ENCODE results near the gene ITPR1.

Gene ITPR1

DNA sequence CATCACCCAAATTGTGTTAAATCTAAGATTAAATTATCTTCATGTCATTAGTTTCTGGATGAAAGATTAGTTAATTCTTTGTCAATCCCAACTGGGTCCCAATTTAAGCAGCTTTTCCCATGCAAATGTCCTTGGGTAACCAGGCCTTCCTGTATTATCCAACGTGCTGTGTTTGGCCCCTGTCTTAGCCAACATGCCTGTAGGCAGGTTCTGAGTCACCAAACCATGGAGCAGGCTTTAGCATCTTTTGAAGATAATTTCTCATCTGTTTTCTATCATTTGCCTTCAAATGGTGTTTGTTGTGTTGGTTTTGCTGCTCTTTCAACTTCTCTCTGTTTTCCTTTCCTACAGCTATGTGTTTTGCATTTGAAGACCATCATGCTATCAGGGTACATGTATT, 216.2 kb downstream of the ITPR1 start:
- Histone ChIP-seq H3K4me3 (no peak overlapping the region), H3K27ac (no peak overlapping the region), H3K36me3 (ENCODE audit: insufficient read depth, low read length) (no peaks in the 10 kb centered on the region), H3K9me3 (ENCODE audit: low read depth, low read length) (no peaks in the 10 kb centered on the region), H3K9ac (ENCODE audit: insufficient read length) (no peak overlapping the region)
- no peak for DNase-seq (ENCODE audit: low read depth, low spot score)
- TF ChIP-seq EZH2 (IDR thresholded peaks at IDR 0.05): no peak
- TF ChIP-seq POLR2AphosphoS5 (IDR thresholded peaks at IDR 0.05; ENCODE audit: borderline replicate concordance, low read depth, low read length): no peak
- TF ChIP-seq FOXP2 (optimal IDR thresholded peaks at IDR 0.05; ENCODE audit: control extremely low read depth, extremely low read length, insufficient read depth): no peak

DNA sequence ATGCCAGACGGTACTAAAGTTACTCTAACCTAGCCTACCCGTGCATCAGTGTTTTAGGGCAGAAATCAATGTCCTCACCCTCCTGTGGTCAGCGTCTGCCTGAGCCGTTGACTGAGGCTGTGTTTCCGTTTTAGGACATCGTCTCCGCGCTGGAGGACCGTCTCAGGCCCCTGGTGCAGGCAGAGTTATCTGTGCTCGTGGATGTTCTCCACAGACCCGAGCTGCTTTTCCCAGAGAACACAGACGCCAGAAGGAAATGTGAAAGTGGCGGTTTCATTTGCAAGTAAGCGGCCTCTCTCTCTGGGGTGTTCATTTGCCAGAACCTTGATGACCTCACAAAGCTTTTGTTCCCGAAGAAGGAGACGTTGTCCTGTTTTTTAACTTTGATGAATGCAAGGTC, 217.0 kb downstream of the ITPR1 start:
- DNase-seq (ENCODE audit: low read depth, low spot score): no peak
- H3K9ac ChIP-seq (ENCODE audit: insufficient read length): no peak overlapping the region
- H3K36me3 ChIP-seq (ENCODE audit: insufficient read depth, low read length): no peaks in the 10 kb centered on the region
- no peak overlapping the region for H3K4me3 ChIP-seq
- H3K27ac ChIP-seq: no peak overlapping the region
- TF ChIP-seq FOXP2 (optimal IDR thresholded peaks at IDR 0.05; ENCODE audit: control extremely low read depth, extremely low read length, insufficient read depth): no peak
- TF ChIP-seq POLR2AphosphoS5 (IDR thresholded peaks at IDR 0.05; ENCODE audit: borderline replicate concordance, low read depth, low read length): no peak
- no peak for TF ChIP-seq EZH2 (IDR thresholded peaks at IDR 0.05)
- H3K9me3 ChIP-seq (ENCODE audit: low read depth, low read length): no peaks in the 10 kb centered on the region

- H3K36me3 ChIP-seq (ENCODE audit: insufficient read depth, low read length): no peaks in the 10 kb centered on the region
- TF ChIP-seq POLR2AphosphoS5 (IDR thresholded peaks at IDR 0.05; ENCODE audit: borderline replicate concordance, low read depth, low read length) (no peak), FOXP2 (optimal IDR thresholded peaks at IDR 0.05; ENCODE audit: control extremely low read depth, extremely low read length, insufficient read depth) (no peak), EZH2 (IDR thresholded peaks at IDR 0.05) (no peak)
- no peak overlapping the region for H3K4me3 ChIP-seq
Measured at GRCh38 chr3:4711680-4711992, 218.5 kb downstream of the ITPR1 start.

DNA sequence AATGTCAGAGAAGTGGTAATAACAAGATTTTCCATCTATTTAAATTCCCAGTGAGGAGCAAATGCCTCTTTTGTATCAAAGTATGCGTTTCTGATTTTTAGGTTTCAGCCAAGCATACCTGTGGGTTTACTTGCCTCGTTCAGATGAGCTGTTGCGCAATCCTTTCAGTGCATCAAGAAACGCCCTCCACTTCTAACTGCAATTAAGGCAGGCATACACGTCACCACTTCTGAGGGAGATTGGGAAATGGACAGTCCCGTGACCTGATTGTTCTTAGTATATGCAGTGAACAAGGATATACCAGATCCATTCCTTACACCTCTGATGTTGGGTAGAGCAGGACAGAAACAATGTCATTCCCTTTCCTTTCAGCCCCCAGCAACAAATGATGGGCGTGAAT, 219.0 kb downstream of the ITPR1 start:
- H3K9me3 ChIP-seq (ENCODE audit: low read depth, low read length): no peaks in the 10 kb centered on the region
- H3K9ac ChIP-seq (ENCODE audit: insufficient read length): no peak overlapping the region
- H3K4me3 ChIP-seq: no peak overlapping the region
- no peaks in the 10 kb centered on the region for H3K36me3 ChIP-seq (ENCODE audit: insufficient read depth, low read length)
- H3K27ac ChIP-seq: no peak overlapping the region
- DNase-seq (ENCODE audit: low read depth, low spot score): no peak
- TF ChIP-seq EZH2 (IDR thresholded peaks at IDR 0.05): no peak
- TF ChIP-seq FOXP2 (optimal IDR thresholded peaks at IDR 0.05; ENCODE audit: control extremely low read depth, extremely low read length, insufficient read depth): no peak
- TF ChIP-seq POLR2AphosphoS5 (IDR thresholded peaks at IDR 0.05; ENCODE audit: borderline replicate concordance, low read depth, low read length): no peak

More at GRCh38 chr3:4711680-4711992, 218.5 kb downstream of the ITPR1 start:
- no peak overlapping the region for H3K9ac ChIP-seq (ENCODE audit: insufficient read length)
- no peaks in the 10 kb centered on the region for H3K9me3 ChIP-seq (ENCODE audit: low read depth, low read length)
- DNase-seq (ENCODE audit: low read depth, low spot score): no peak
- no peak overlapping the region for H3K27ac ChIP-seq

DNA sequence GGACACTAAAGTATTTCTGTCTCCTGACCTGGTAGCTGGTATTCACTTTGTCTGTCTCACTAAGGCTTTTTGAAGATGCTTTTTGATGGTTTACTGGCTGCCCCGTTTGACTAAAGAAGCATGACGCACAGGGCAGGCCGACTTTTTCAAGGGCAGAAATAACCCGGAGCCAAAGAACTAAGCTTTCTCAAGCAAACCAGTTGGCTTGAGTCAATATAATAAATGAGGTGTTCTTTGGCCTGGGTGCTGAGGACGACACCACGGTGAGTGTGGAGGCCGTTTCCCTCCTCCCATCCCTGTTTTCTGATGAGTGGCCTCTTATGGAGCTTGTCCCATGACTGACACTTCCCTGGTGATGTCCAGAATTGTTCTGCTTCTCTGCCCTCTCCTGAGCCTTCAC, 220.9 kb downstream of the ITPR1 start:
- TF ChIP-seq FOXP2 (optimal IDR thresholded peaks at IDR 0.05; ENCODE audit: control extremely low read depth, extremely low read length, insufficient read depth) (no peak), POLR2AphosphoS5 (IDR thresholded peaks at IDR 0.05; ENCODE audit: borderline replicate concordance, low read depth, low read length) (no peak), EZH2 (IDR thresholded peaks at IDR 0.05) (no peak)
- no peak overlapping the region for H3K9ac ChIP-seq (ENCODE audit: insufficient read length)
- DNase-seq (ENCODE audit: low read depth, low spot score): no peak
- H3K27ac ChIP-seq: no peak overlapping the region
- H3K4me3 ChIP-seq: no peak overlapping the region
- H3K9me3 ChIP-seq (ENCODE audit: low read depth, low read length): no peaks in the 10 kb centered on the region
- H3K36me3 ChIP-seq (ENCODE audit: insufficient read depth, low read length): no peaks in the 10 kb centered on the region

GRCh38 chr3:4716266-4716665, 223.1 kb downstream of the ITPR1 start:
- no peak overlapping the region for H3K9ac ChIP-seq (ENCODE audit: insufficient read length)
- TF ChIP-seq EZH2 (IDR thresholded peaks at IDR 0.05) (no peak), POLR2AphosphoS5 (IDR thresholded peaks at IDR 0.05; ENCODE audit: borderline replicate concordance, low read depth, low read length) (no peak), FOXP2 (optimal IDR thresholded peaks at IDR 0.05; ENCODE audit: control extremely low read depth, extremely low read length, insufficient read depth) (no peak)
- H3K36me3 ChIP-seq (ENCODE audit: insufficient read depth, low read length): no peaks in the 10 kb centered on the region
- no peak for DNase-seq (ENCODE audit: low read depth, low spot score)
- no peaks in the 10 kb centered on the region for H3K9me3 ChIP-seq (ENCODE audit: low read depth, low read length)
- H3K4me3 ChIP-seq: no peak overlapping the region
- no peak overlapping the region for H3K27ac ChIP-seq

DNA sequence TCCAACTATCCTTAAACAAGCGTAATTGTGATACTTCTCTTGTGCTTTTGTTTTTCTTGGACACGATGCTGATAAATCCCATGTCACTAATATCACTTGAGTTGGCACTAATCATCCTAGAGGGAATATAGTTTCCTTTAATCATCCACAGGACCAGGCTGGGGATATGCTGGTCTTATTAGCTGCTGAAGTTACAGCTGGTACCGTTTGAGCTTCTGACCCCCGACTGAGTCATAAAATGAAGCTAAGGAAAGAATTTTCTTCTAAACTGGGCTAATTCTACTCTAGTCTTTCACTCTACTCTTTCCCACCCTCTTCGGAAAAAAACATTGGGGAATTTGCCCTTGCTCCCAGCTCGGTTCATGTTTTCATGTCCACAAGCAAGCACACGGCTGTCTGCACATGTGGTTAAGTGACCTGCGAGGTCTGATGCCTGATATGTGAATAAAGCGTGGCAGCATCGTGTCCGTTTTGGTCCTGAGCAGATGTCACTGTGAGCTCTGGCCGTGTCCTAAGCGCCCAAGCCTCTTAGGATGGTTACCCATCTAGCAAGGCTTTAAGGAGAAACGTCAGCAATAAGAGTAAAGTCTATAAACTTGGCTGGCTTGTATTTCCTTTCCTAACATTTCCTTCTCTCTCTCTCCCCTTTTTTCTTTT, 223.7 kb downstream of the ITPR1 start:
- H3K4me3 ChIP-seq: no peak overlapping the region
- no peaks in the 10 kb centered on the region for H3K9me3 ChIP-seq (ENCODE audit: low read depth, low read length)
- no peak for DNase-seq (ENCODE audit: low read depth, low spot score)
- TF ChIP-seq FOXP2 (optimal IDR thresholded peaks at IDR 0.05; ENCODE audit: control extremely low read depth, extremely low read length, insufficient read depth): no peak
- TF ChIP-seq POLR2AphosphoS5 (IDR thresholded peaks at IDR 0.05; ENCODE audit: borderline replicate concordance, low read depth, low read length): no peak
- TF ChIP-seq EZH2 (IDR thresholded peaks at IDR 0.05): no peak
- no peaks in the 10 kb centered on the region for H3K36me3 ChIP-seq (ENCODE audit: insufficient read depth, low read length)
- no peak overlapping the region for H3K27ac ChIP-seq
- H3K9ac ChIP-seq (ENCODE audit: insufficient read length): no peak overlapping the region

DNA sequence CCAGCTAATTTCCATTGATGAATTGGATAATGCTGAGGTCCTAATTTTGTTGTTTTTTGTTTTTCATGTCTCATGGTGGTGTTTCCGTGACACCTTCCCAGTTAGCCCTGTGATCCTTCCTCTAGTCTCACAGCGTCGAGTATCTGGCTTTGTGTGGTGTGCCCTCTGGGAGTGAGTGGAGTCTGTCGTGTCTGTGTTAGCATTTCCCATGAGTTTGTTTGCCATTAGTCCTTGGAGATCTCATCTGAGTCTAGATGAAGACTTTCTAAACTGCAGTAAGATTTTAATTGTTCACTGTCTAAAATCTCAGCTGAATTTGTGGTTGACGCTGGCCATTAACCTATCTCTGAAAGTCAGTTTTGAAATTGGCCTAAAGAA, 224.2 kb downstream of the ITPR1 start:
- no peak overlapping the region for H3K9ac ChIP-seq (ENCODE audit: insufficient read length)
- H3K36me3 ChIP-seq (ENCODE audit: insufficient read depth, low read length): no peaks in the 10 kb centered on the region
- H3K4me3 ChIP-seq: no peak overlapping the region
- no peak overlapping the region for H3K27ac ChIP-seq
- no peak for TF ChIP-seq EZH2 (IDR thresholded peaks at IDR 0.05)
- no peak for TF ChIP-seq FOXP2 (optimal IDR thresholded peaks at IDR 0.05; ENCODE audit: control extremely low read depth, extremely low read length, insufficient read depth)
- TF ChIP-seq POLR2AphosphoS5 (IDR thresholded peaks at IDR 0.05; ENCODE audit: borderline replicate concordance, low read depth, low read length): no peak
- DNase-seq (ENCODE audit: low read depth, low spot score): no peak
- H3K9me3 ChIP-seq (ENCODE audit: low read depth, low read length): no peaks in the 10 kb centered on the region

DNA sequence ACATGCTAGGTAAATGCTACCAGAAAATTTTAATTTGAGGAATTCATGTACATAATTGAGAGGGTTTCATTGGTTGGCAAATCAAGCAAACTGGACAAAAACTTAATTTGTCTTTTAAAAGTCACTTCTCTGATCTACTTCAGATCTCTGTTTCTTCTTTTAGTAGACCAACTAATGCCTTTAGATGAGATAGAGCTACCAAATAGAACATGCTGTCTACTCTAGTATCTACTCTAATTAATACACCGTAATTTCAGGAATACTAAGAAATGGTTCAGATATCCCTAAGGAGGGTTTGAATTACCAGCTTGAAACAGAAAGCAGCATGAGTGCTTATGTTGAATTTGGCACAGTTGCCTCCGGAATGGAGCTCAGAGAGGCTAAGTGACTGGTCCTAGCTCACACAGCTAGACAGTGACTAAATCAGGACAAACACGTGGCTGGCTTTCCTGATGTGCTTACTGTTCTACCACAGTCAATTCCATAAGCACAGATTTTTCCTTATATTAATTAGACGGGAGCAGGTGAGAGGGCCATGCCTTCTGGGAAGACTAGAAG, 225.1 kb downstream of the ITPR1 start:
- Histone ChIP-seq H3K9me3 (ENCODE audit: low read depth, low read length) (no peaks in the 10 kb centered on the region), H3K27ac (no peak overlapping the region), H3K4me3 (no peak overlapping the region), H3K9ac (ENCODE audit: insufficient read length) (no peak overlapping the region), H3K36me3 (ENCODE audit: insufficient read depth, low read length) (no peaks in the 10 kb centered on the region)
- TF ChIP-seq EZH2 (IDR thresholded peaks at IDR 0.05) (no peak), FOXP2 (optimal IDR thresholded peaks at IDR 0.05; ENCODE audit: control extremely low read depth, extremely low read length, insufficient read depth) (no peak), POLR2AphosphoS5 (IDR thresholded peaks at IDR 0.05; ENCODE audit: borderline replicate concordance, low read depth, low read length) (no peak)
- DNase-seq (ENCODE audit: low read depth, low spot score): no peak

Data from SK-N-MC (cell line).